Measurements from ENCODE around the gene POLD1.

- TF ChIP-seq CTCF (IDR thresholded peaks at IDR 0.05; ENCODE audit: extremely low read depth in 1 of 2, insufficient read depth in 1 of 2, low read depth in 1 of 2, low read length in 2 of 2) (no peak), POLR2A (IDR thresholded peaks at IDR 0.05; ENCODE audit: low read depth, low read length) (peak; percentile 64)
These were observed 7.7 kb upstream of the POLD1 start, which contains the start of gene NR1H2 for GRCh38 chr19:50376166-50377050.
